K562 (cell line): ENCODE data around the gene HECW1. TPM values are rescaled to one million over a fixed set of nuclear protein-coding genes. Genes with fewer than 3 reads are reported as not detected.
A peak's percentile ranks its signal among the peaks of the same experiment; 100 is the strongest.

Source experiments
- ATAC-seq: fragments of 200-7000 bp; cut with Tn5 transposase; 3 replicates; pipeline ENCODE4 v1.9.1; 2020; ENCODE audit warnings: moderate library complexity
- BruUV-seq: library from RNA; stranded (reverse); fragments of 400-500 nt; replicated peaks from 2 replicates; lab custom pipeline; 2021; lab: Mats Ljungman, UMichigan
- CTCF ChIA-PET: fragments of 300-600 bp; formaldehyde crosslinking; extraction: SDS; loops from one replicate; lab custom pipeline; 2021; ENCODE audit warnings: low intra/inter-chr PET ratio; lab: Yijun Ruan, JAX
- POLR2A ChIA-PET: fragments of 300-600, 350-650 bp; sonication (Branson Sonifier 250); formaldehyde crosslinking; extraction: SDS; loops from one replicate; lab custom pipeline; 2021; ENCODE audit warnings: antibody characterized with exemption, inconsistent platforms; lab: Yijun Ruan, JAX
- DNase-seq, 4 experiments: peaks; one replicate each; pipeline versions ENCODE4 v3.0.0 to v3.0.0-alpha.2; 2011 to 2018; ENCODE audit warnings: low spot score in 3 of 4, mixed read lengths in 3 of 4; ENCODE audit errors: extremely low read depth in 1 of 4
- FAIRE-seq: peaks from 2 replicates; lab custom pipeline; 2011; peaks lifted over from hg19 to GRCh38; lab: Jason Lieb, UNC
- H2AFZ ChIP-seq: 2 replicates; pipeline ENCODE4 v1.6.0; 2011; ENCODE audit warnings: low read depth, low read length, control low read depth, inconsistent platforms
- H3K27ac ChIP-seq: fragments of 200-600 bp; 3 replicates; pipeline ENCODE4 v1.8.0; 2011; ENCODE audit warnings: low read depth, mild to moderate bottlenecking, control low read depth, inconsistent platforms, low read length, moderate library complexity, mixed read lengths; ENCODE audit errors: extremely low read depth
- H3K27me3 ChIP-seq, 2 experiments: fragments of 300-600 bp in 1 of 2; 2 replicates in 1 of 2; 3 replicates in 1 of 2; pipeline versions ENCODE4 v1.6.0 to v1.8.0; 2011; ENCODE audit warnings: inconsistent platforms in 2 of 2, low read length in 2 of 2, mild to moderate bottlenecking in 1 of 2, mixed read lengths in 1 of 2, moderate library complexity in 1 of 2; ENCODE audit not compliant: control insufficient read depth in 2 of 2, insufficient read depth in 2 of 2
- H3K36me3 ChIP-seq: fragments of 300-600 bp; 3 replicates; pipeline ENCODE4 v1.8.0; 2011; ENCODE audit warnings: mild to moderate bottlenecking, low read length, inconsistent platforms; ENCODE audit not compliant: control insufficient read depth, insufficient read depth
- H3K4me1 ChIP-seq, 2 experiments: fragments of 200-600 bp in 1 of 2; replicated peaks in 1 of 2; 2 replicates in 1 of 2; 3 replicates in 1 of 2; pipeline versions ENCODE4 v1.5.1 to v1.8.0; 2011; ENCODE audit warnings: inconsistent platforms in 2 of 2, low read length in 2 of 2, mild to moderate bottlenecking in 1 of 2, mixed read lengths in 1 of 2, moderate library complexity in 1 of 2; ENCODE audit not compliant: control insufficient read depth in 2 of 2, insufficient read depth in 2 of 2
- H3K4me2 ChIP-seq: 2 replicates; pipeline ENCODE4 v1.6.1; 2011; ENCODE audit warnings: low read length, control low read depth, inconsistent platforms, mixed read lengths; ENCODE audit not compliant: insufficient read depth
- H3K4me3 ChIP-seq: fragments of 200-600 bp; sonication (generic), shearing (Covaris generic); 2 replicates; pipeline ENCODE4 v1.5.1; 2016; ENCODE audit warnings: control low read depth, inconsistent platforms
- H3K79me2 ChIP-seq: fragments of 200-600 bp; 3 replicates; pipeline ENCODE4 v1.8.0; 2011; ENCODE audit warnings: low read length, inconsistent platforms; ENCODE audit not compliant: control insufficient read depth, insufficient read depth
- H3K9ac ChIP-seq, 2 experiments: 2 replicates each; pipeline versions ENCODE4 v1.6.0 to v1.6.1; 2011; ENCODE audit warnings: low read depth in 2 of 2, low read length in 2 of 2, control low read depth in 1 of 2, inconsistent platforms in 1 of 2, mild to moderate bottlenecking in 1 of 2, mixed read lengths in 1 of 2; ENCODE audit not compliant: insufficient read depth in 1 of 2
- H3K9me1 ChIP-seq: one replicate; pipeline ENCODE4 v1.6.0; 2011; ENCODE audit warnings: inconsistent platforms, mild to moderate bottlenecking, low read length, moderate library complexity; ENCODE audit not compliant: control insufficient read depth, insufficient read depth
- H3K9me3 ChIP-seq: replicated peaks from 2 replicates; pipeline ENCODE4 v1.5.1; 2011; ENCODE audit warnings: low read depth, low read length, inconsistent platforms; ENCODE audit not compliant: control insufficient read depth, insufficient read depth
- H4K20me1 ChIP-seq: replicated peaks from 2 replicates; pipeline ENCODE4 v1.6.1; 2011; ENCODE audit warnings: low read length, inconsistent platforms, mixed read lengths; ENCODE audit not compliant: control insufficient read depth, insufficient read depth
- AFF4 ChIP-seq: sonication (generic); formaldehyde crosslinking; IDR thresholded peaks from 2 replicates; pipeline ENCODE4 v1.8.0; 2023; ENCODE audit warnings: mild to moderate bottlenecking, missing genetic modification reagents
- ARID3B ChIP-seq: fragments of 250-450 bp; sonication (Bioruptor Pico); IDR thresholded peaks from 2 replicates; pipeline ENCODE4 v1.4.0; 2020; ENCODE audit warnings: borderline replicate concordance
- ARNT ChIP-seq, 2 experiments: fragments of 450-650 bp; IDR thresholded peaks; 2 replicates each; pipeline ENCODE4 v1.6.1; 2016; ENCODE audit warnings: mild to moderate bottlenecking in 1 of 2
- CREM ChIP-seq: IDR thresholded peaks from 2 replicates; pipeline ENCODE4 v1.6.1; 2014; ENCODE audit warnings: antibody characterized with exemption, low read depth
- CSDE1 ChIP-seq, 2 experiments: fragments of 450-650 bp; IDR thresholded peaks; 2 replicates each; pipeline ENCODE4 v1.6.1; 2016; ENCODE audit warnings: mild to moderate bottlenecking in 1 of 2
- FOXK2 ChIP-seq, 2 experiments: fragments of 450-650 bp; IDR thresholded peaks in 1 of 2; conservative IDR thresholded peaks in 1 of 2; 2 replicates each; pipeline ENCODE4 v1.6.1; 2016; ENCODE audit warnings: low read depth in 2 of 2, mild to moderate bottlenecking in 1 of 2
- GABPB2 ChIP-seq: fragments of 250-450 bp; sonication (Bioruptor Pico); conservative IDR thresholded peaks from 2 replicates; pipeline ENCODE4 v1.5.1; 2021; ENCODE audit warnings: mild to moderate bottlenecking
- KLF13 ChIP-seq: fragments of 450-650 bp; IDR thresholded peaks from 2 replicates; pipeline ENCODE4 v1.6.1; 2016; ENCODE audit warnings: missing genetic modification characterization, low read depth, mild to moderate bottlenecking, missing compliant biosample characterization, moderate library complexity, borderline replicate concordance
- MCM3 ChIP-seq: fragments of 450-650 bp; IDR thresholded peaks from 2 replicates; pipeline ENCODE4 v1.6.1; 2016
- MIER1 ChIP-seq: fragments of 450-650 bp; IDR thresholded peaks from 2 replicates; pipeline ENCODE4 v1.6.1; 2016; ENCODE audit warnings: antibody characterized with exemption, mild to moderate bottlenecking, low read depth
- MLLT1 ChIP-seq, 2 experiments: fragments of 450-650 bp; IDR thresholded peaks; 2 replicates each; pipeline ENCODE4 v1.6.1; 2016
- SETDB1 ChIP-seq: IDR thresholded peaks from one replicate; pipeline ENCODE4 v1.6.1; 2012; ENCODE audit warnings: low read length, control low read depth, inconsistent platforms
- SMARCA4 ChIP-seq: fragments of 450-650 bp; IDR thresholded peaks from 2 replicates; pipeline ENCODE4 v1.6.1; 2016
- SREBF2 ChIP-seq: sonication (generic); formaldehyde crosslinking; IDR thresholded peaks from 2 replicates; pipeline ENCODE4 v1.4.0; 2020; ENCODE audit warnings: mild to moderate bottlenecking, missing genetic modification reagents
- TGIF2 ChIP-seq: sonication (generic); formaldehyde crosslinking; IDR thresholded peaks from 2 replicates; pipeline ENCODE4 v1.8.1; 2022; ENCODE audit warnings: mild to moderate bottlenecking, missing genetic modification reagents, moderate library complexity
- U2AF1 ChIP-seq: fragments of 200-400 bp; formaldehyde crosslinking; optimal IDR thresholded peaks from 2 replicates; pipeline ENCODE3; 2017; ENCODE audit warnings: mild to moderate bottlenecking, low read depth, low read length, moderate library complexity
- ZC3H4 ChIP-seq: sonication (generic); formaldehyde crosslinking; IDR thresholded peaks from 2 replicates; pipeline ENCODE4 v1.9.0; 2021; ENCODE audit warnings: missing genetic modification reagents, borderline replicate concordance
- ZNF174 ChIP-seq: fragments of 250-450 bp; sonication (Bioruptor Pico); IDR thresholded peaks from 2 replicates; pipeline ENCODE4 v1.4.0; 2020; ENCODE audit warnings: mild to moderate bottlenecking
- ZNF668 ChIP-seq: fragments of 250-450 bp; sonication (Bioruptor Pico); IDR thresholded peaks from 2 replicates; pipeline ENCODE4 v1.8.0; 2022; ENCODE audit warnings: mild to moderate bottlenecking, inconsistent platforms
- ZSCAN32 ChIP-seq: fragments of 450-650 bp; formaldehyde crosslinking; IDR thresholded peaks from 2 replicates; pipeline ENCODE4 v1.4.0; 2020; ENCODE audit warnings: mild to moderate bottlenecking, moderate library complexity
- WGBS: fragments of 100-300 bp; shearing (Covaris generic); methylation state at CpG from one replicate; pipeline ENCODE4 v1.1.6; 2016; ENCODE audit warnings: low coverage, mixed read lengths; ENCODE audit not compliant: insufficient coverage; ENCODE audit errors: missing lambda C conversion rate; 5-methylcytosine and 5-hydroxymethylcytosine counted together
- in situ Hi-C: fragments of 300-500 bp; cut with MboI; formaldehyde crosslinking; loops from 4 replicates; pipeline ENCODE4 v1.15.0; 2018; ENCODE audit warnings: inconsistent platforms, mixed read lengths
- intact Hi-C: fragments of 100-400 bp; cut with micrococcal nuclease; formaldehyde crosslinking; loops from 2 replicates; pipeline ENCODE4 v1.14.2; 2022
- polyA plus RNA-seq, 8 experiments: library from polyadenylated mRNA; depleted of rRNA in 4 of 8; stranded (reverse) in 5 of 8; unstranded in 3 of 8; fragments of >200 nt; fragmentation: Nextera tagmentation in 2 of 8; fragmentation: Illumina TruSeq in 1 of 8; extraction: Ambion mirVana in 2 of 8; extraction: Trizol in 1 of 8; gene quantifications; 2 replicates each; pipeline versions ENCODE4 v1.2.1 to v1.2.3, GENCODE V29; 2011 to 2014; ENCODE audit warnings: inconsistent platforms in 1 of 8, missing spikeins in 1 of 8
- total RNA-seq, 7 experiments: library from RNA; depleted of rRNA in 6 of 7; stranded (reverse); fragments of >200 nt in 6 of 7; fragmentation: Illumina TruSeq in 2 of 7; extraction: Trizol in 2 of 7; gene quantifications; 2 replicates each; pipeline versions ENCODE4 v1.2.1 to v1.2.3, GENCODE V29; 2011 to 2021; ENCODE audit warnings: low replicate concordance in 1 of 7

The HECW1 gene
- total and polyA plus RNA-seq, 9 of the 15 experiments (the other 6 are each of a cell fraction or from before 2014, with no cell fraction given) = 0.07 to 0.31 (median 0.13) TPM; not detected in 4

- ChIA-PET CTCF (no interaction called here), POLR2A (no interaction called here)
- in situ Hi-C loops (no loop called here), intact Hi-C loops (no loop called here)
- BruUV-seq = no TSS peak
- Histone ChIP-seq H3K4me3 (no peak overlapping the region), H3K36me3 (no peaks in the 10 kb centered on the region), H3K27ac (no peak overlapping the region), H3K79me2 (no peaks in the 10 kb centered on the region), H2AFZ (no peak overlapping the region), H3K9me3 (no peaks in the 10 kb centered on the region), H3K9me1 (no peaks in the 10 kb centered on the region), H3K27me3 (peaks cover 51 to 73% of the 10 kb centered on the region in 2 experiments), H3K4me2 (no peak overlapping the region), H4K20me1 (no peaks in the 10 kb centered on the region), H3K9ac (no peak overlapping the region), H3K4me1 (peaks cover 0 to 3% of the 10 kb centered on the region in 2 experiments; a peak in 1 of 5 replicates)
- WGBS = 9% methylated on average over 3 of the region's 3 CpGs
- FAIRE-seq = no peak
- no peak for DNase-seq
- ATAC-seq = peak; percentile 81
- TF ChIP-seq MLLT1 (IDR thresholded peaks at IDR 0.05) (no peak), ZNF668 (no peak), ZC3H4 (CRISPR knock-in tag) (no peak), ARID3B (CRISPR knock-in tag) (no peak), U2AF1 (no peak), SREBF2 (no peak), MIER1 (no peak), ZSCAN32 (CRISPR knock-in tag) (peak; percentile 89), CREM (no peak), KLF13 (tag) (no peak), AFF4 (CRISPR knock-in tag) (no peak), SMARCA4 (no peak), SETDB1 (no peak), ZNF174 (CRISPR knock-in tag) (no peak), TGIF2 (CRISPR knock-in tag) (no peak), MCM3 (no peak), FOXK2 (conservative IDR thresholded peaks at IDR 0.05 in 1 of 2, IDR thresholded peaks at IDR 0.05 in 1 of 2; ENCODE audit: low read depth in 2 of 2) (no peak), CSDE1 (IDR thresholded peaks at IDR 0.05) (no peak), ARNT (IDR thresholded peaks at IDR 0.05) (no peak), GABPB2 (CRISPR knock-in tag) (no peak)
Measured at GRCh38 chr7:43553999-43554398, 441.6 kb downstream of the HECW1 start.
